Measurements from ENCODE around the gene HAUS6. TPM values are rescaled to one million over a fixed set of nuclear protein-coding genes. Genes with fewer than 3 reads are reported as not detected.

The HAUS6 gene
- total and polyA plus RNA-seq, 2 of the 8 experiments (the other 6 are each of a cell fraction or from before 2014, with no cell fraction given), result 11.7 to 52.4 TPM

GRCh38 chr9:19074836-19075235, 27.9 kb downstream of the HAUS6 start (continued):
- TF ChIP-seq CHD7 (IDR thresholded peaks at IDR 0.05; ENCODE audit: insufficient replicate concordance, low read length), result no peak
- TF ChIP-seq CHD1 (IDR thresholded peaks at IDR 0.05; ENCODE audit: low read depth, low read length), result no peak
- TF ChIP-seq SAP30 (IDR thresholded peaks at IDR 0.05; ENCODE audit: insufficient read depth, insufficient replicate concordance, low read length), result no peak
- no peak for TF ChIP-seq MAX (IDR thresholded peaks at IDR 0.05)
- TF ChIP-seq SP1 (IDR thresholded peaks at IDR 0.05; ENCODE audit: low read depth, low read length), result no peak
- TF ChIP-seq USF2 (IDR thresholded peaks at IDR 0.05; ENCODE audit: low read length), result no peak
- no peak for TF ChIP-seq RBBP5 (IDR thresholded peaks at IDR 0.05; ENCODE audit: borderline replicate concordance, low read depth, low read length)
- TF ChIP-seq BCL11A (IDR thresholded peaks at IDR 0.05; ENCODE audit: low read depth in 2 of 2, low read length in 2 of 2), result no peak
- no peak for TF ChIP-seq TBP (IDR thresholded peaks at IDR 0.05; ENCODE audit: low read depth, low read length)
- TF ChIP-seq RAD21 (IDR thresholded peaks at IDR 0.05 in 1 of 2, conservative IDR thresholded peaks at IDR 0.05 in 1 of 2; ENCODE audit: low read depth in 2 of 2, low read length in 2 of 2), result no peak
- no peak for TF ChIP-seq CREB1 (IDR thresholded peaks at IDR 0.05)
